GM19238 (cell line): Measurements from ENCODE around the gene RTP5.
"Not testable (repeated sequence)": the region's sequence is repeated elsewhere in the genome, so short reads cannot be mapped to it uniquely, and the experiment has no call there.

Source experiments
- DNase-seq: peaks from one replicate; pipeline ENCODE4 v3.0.0; 2011; ENCODE audit warnings: low spot score; ENCODE audit not compliant: insufficient read length

Gene RTP5

DNA sequence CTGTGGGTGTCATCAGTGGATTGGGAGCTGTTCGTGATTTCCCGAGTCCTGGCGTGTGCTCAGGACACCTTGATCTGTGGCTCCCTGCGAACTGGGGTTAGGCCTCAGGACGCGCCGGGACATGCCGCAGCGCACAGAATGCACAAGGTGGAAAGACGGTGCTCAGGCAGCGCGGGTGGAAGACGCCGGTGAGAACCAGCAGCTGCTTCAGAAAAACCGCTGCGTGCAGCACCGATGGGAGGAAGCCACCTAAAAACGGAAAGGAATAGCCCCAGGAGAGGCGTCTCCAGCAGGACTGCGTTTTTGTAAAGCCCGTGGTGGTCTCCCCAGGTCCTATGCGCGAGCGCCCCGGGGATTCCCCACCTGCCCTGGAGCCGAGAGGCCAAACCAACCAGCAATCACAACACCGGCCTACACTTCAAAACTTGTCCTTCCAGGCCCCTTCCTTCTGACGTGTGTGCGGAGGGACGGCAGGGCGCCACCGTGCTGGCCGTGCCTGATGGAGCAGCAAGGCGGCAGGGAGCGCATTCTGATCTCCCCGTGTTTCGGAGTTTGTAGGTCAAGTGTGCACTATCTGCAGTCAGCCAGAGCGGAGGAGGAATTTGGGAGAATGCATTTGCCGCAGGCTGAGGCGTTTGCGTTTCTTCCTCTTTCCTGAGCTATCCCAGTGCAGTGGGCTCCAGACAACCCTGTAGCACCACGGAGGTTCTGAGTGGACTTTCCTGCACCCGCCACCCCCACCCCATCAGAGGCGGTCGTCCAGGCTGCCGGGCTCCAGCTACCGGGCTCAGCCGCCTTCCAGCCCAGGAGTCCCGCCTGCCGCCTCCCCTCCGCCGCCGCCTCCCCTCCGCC, 32.2 kb downstream of the RTP5 start:
- no peak for DNase-seq

DNA sequence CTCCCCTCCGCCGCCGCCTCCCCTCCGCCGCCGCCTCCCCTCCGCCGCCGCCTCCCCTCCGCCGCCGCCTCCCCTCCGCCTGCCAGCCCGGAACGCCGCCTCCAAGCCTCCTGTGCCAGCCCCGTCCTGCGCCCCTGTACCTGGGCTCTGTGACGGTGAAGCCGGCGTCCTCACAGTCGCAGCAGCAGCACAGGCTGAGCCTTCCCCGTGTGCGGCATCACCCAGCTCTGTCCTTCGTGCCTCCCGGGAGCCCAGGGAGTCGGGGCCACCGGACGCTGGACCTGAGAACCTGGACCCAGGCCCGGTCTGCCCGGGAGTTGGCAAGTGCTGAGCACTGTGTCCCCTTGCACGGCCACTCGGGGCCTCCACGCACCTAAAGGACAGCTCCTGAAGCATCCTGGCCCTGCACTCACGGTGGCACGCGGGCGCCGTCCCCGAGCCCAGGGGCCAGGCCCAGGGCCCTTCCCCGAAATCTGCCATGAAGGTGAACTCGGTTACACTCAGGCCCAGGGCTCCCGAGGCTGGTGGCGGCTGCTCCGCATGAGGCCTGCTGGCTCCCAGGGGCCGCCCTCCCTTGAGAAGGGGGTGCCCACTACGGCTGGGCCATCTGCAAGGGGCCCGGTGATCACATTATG, 32.9 kb downstream of the RTP5 start:
- DNase-seq, result no peak

DNA sequence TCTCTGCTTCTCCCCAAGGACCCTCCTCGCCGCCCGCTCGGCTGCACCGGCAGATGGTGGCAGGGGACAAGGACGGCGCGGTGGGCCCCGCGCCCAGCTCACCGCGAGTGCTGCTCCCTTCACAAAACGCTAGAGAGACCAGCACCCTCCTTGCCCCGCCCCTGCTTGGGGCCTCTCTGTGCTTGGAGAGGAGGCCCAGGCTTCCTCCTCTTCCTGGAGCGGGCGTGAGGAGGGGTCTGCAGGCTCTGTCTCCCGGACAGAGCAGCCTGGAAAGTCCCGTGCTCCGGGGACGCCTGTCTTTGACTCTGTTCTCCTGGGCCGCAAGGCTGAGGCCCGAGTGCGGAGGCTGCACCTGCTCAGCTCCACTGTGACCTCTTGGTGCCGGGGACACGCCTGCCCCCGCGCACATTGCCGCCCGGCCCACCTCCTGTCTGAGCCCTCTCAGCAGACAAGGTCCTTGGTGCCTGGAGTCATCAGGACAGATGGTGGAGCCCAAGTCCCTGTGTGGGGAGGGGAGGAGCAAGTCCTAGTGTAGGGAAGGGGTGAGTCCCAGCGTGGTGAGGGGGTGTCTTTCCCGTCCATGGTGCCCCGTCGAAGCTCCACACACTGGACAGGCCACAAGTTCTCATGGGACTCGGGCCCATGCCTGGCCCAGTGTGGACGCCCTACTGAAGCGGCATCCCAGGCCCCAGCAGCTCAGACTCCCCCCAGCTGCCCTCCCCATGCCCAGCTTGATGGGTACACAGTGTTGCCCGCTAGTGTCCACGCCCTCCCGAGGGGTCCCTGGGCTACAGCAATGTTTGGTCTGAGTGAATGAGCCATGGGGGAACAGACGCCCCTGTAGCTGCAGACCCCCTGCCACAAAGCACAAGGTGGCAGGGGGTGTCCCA, 33.8 kb downstream of the RTP5 start:
- no peak for DNase-seq

DNA sequence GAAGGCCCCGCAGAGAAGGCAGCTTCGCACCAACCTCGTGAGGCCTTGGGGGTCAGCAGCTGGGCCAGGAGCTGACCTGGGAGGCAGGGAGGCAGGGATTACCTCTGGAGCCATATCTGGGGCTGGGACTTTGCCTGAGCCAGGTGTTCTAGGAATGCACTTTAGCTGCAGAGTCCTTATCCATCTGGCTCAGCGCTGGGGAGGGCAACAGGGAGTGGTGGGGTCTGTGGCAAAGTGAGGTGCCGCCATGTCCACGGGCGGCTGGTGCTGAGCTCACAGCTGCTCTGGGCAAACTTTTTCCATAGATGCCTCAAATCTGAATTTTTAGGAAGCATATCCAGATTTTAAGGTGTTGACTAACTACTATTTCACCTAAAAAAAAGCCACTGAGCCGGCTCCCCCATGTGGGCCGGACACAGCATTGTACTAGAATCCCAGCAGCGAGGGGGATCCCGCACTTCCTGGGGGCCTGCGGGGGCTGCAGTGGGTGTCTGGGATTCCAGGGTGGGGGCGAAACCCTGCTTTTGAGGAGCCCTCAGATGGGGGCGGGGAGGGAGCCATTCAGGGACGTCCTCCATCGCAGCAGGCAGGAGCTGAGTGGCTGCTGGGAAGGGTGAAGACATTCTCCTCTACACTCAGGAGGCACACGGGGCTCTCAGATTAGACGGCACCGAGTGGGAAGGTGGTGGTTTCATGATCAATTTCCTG, 34.6 kb downstream of the RTP5 start:
- no peak for DNase-seq

DNA sequence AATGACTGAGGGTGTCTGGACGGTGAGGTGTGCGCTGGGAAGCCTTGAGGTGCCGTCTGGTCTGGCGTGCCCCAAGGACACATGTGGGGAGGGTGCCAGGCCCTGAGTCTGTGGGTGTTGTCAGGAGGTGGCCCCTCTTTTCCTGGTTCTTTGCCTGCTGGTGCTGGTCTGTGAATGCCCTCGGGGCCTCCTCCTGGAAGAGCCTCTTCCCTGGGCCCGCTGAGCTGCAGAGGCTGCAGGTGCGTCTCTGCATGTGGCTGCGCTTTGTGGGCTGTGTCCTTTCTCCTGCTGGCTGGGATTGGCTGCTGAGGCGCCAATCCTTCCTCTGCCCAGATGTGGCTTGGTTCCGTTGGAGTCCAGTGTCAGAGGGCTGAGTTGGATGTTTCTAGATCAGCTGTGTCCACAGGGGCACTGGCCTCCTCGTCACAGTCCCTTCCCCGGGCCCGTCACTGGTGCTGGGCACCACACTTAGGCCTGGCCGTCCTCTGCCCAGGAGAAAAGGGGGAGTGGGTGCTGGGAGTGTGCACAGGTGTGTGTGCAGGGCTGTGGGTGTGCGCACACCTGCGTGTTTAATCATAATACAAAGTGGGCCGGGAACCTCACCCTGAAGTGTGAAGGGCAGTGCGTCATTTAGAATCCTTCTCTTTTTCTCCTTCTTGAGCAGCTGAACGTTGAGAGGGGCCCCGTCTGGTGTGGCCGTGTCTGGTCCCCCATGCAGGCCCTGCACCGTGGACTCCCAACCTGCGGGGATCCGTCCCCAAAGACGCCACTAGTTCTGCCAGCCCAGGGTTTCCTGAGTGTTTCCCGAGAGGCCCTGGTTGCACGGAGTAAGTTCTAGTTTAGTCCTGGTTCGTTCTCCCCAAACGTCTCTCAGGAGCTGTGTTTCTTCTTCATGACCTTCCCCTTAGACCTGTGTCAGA, 35.5 kb downstream of the RTP5 start:
- no peak for DNase-seq

DNA sequence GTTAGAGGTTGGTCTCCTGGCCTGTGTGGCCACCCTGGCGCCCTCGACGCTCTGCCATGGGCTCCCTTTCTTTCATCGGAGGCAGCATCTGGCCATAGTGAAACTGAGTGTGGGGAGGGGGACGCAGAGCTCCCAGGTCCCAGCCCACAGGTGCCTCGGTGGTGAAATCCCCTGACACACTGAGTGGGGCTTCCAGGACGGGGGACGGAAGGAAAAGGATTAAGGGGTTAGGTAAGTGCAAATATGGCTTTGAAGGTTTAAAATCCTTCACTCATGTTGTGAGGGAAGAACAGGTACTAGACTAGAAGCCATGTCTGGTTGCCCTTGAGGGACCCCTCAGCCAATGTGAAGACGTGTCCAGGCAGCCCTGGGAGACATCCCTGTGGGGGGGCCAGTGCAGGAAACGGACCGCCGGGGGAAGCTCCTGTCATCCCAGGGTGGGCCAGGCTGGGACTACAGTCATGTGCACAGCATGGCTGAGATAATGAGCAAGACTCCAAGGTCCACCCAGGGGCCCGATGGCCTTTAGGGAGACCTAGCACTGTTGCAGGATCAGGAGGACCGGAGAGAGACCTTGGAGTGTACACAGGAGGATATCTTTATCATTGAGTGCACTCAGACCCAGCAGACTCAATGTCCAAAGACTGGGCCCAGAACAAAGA, 36.3 kb downstream of the RTP5 start:
- no peak for DNase-seq

DNA sequence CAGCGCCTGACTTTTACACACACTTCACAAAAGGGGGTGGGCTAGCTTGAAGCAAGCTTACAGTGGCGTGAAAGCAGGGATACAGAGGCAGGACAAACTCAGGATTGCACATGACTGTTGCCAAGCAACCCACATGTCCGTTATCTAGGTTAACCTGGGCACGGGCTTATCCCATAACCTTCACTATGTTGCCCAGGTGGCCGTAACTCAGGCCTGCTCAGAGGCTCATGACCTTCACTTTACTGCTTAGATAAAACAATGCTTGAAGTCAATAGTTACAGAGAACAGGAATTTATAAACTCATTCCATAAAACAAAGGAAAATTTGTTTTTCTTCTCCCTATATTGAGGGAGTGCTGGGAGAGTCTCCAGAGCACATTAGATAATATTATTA, 36.8 kb downstream of the RTP5 start:
- not testable (repeated sequence) for DNase-seq

DNA sequence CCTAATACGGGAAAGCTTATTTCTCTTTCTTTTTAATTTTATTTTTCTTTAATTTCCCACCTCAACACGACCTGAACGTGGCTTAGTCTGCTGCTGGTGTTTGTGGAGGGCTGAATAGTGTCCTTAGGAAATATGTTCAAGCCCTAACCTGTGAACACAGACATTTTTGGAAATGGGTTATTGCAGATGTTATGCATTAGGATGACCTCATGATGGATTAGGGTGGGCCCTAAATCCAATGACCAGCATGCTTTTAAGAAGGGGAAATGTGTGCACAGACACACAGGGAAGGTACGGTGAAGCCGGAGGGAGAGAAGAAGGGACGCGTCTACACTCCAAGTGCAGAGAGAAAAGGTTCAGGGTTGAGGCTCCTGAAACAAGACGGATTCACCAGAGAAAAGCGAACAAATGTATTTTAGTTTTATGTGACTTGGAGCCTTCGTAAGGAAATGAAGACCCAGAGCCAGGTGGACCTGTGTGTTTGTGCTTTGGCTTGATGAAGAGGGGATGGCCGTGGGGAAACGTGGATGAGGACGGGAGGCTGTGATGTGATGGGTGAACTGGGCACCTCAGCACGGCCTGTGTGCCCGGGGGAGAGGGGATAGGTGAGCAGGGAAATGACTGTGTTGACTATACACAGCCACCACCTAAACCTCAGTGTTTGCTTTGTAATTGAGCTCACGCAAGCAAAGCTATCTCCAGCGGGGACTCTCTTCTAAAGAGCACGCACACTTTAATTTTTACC, 37.5 kb downstream of the RTP5 start:
- no peak for DNase-seq

DNA sequence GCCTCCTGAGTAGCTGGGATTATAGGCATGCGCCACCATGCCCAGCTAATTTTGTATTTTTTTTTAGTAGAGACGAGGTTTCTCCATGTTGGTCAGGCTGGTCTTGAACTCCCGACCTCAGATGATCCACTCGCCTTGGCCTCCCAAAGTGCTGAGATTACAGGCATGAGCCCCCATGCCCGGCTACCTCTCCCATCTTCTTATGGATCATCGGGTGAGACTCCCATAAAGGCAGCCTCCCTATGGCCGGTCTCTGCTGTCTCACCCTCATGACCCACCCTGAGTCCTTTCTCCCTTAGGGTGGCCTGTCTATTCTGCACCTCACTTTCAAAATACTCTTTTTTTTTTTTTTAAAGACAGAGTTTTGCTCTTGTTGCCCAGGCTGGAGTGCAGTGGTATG, 38.3 kb downstream of the RTP5 start:
- DNase-seq, result not testable (repeated sequence)

DNA sequence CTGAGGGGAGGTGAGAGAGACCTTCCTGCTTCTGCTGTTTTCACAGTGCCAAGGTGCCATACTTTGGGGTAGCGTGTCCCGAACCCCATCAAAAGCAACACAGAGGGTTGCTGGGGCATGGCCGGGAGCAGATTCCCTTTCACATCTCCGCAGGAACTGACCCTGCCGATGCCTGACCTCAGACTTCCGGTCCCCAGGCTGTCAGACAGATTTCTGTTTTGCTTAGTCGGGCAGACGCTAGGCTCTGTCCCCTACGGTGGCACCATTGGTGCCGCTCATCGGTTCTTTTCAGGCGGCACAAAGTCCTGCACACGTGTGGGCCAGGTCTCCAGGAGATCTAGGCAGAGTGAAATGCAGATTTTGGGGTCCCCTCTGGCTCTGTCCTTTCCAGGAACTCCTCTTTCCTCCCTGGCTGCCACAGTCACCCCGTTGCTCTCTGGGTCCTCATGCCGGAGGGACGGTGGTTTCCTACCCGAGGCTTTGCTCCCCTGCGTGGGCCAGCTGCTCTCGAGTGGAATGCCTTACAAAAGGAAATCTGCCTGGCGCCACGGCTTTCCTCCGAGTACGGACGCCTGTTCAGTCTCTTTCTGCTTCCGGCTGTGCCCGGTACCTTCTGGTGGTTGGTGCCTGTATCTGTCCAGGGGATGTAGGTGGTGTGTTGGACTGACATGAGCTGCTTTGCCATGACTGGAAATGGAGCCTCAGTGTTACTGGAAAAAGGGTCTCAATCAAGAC, 39.3 kb downstream of the RTP5 start:
- no peak for DNase-seq

DNA sequence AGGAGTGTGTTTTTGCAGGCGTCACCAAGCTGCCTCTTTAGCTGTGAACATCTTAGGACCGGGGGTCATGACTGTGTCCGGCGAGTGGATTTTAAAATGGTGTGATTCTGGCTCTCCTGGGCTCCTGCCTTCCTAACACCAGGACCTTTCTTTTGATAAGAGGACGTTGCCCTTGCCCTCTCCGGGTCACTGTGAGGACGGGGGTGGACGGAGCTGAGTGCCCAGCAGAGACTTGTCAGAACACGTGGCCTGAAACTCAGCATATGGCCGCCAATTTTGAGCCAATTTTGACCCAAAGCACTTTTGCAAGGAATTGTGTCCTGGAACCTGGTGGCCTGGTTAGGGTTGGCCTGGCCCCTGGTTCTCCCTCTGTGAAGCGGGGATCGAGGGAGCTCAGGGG, 40.2 kb downstream of the RTP5 start:
- no peak for DNase-seq

DNA sequence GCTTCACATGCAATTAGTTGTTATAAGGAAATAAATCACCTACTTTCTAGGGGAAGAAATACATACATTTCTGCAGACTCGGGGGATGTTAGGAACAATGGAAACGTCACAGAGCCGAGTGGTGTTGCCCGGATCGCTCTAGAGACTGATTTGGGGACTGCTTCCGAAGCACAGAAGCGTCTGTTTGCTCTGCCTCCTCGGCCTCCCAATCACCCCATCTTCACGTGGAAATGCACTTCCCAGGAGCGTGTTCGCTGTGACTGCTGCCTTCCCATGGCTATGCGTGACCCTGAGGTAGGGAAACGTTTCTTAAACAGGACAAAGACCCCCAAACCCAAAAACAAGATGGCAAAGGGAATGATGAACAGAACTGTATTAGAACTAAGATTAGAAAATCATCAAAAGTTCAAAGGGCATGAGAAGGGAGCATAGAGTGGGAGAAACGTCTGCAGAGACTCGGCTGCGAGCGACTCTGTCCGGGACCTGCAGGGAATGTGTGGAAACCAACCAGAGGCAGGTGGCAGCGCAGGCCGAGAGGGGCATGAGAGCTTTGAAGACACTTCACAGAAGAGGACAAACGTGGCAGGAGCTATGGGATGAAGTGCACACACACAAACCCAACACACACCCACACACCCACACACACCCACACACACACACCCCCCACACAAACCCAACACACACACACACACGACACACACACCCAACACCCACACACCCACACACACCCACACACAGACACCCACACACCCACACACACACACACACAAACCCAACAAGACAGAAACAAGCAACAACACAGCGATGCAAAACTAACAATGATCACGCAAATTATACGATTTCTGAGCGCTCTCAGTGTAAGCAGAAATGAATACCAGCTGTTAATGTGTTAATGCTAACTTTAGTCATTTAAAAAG, 41.3 kb downstream of the RTP5 start:
- no peak for DNase-seq

DNA sequence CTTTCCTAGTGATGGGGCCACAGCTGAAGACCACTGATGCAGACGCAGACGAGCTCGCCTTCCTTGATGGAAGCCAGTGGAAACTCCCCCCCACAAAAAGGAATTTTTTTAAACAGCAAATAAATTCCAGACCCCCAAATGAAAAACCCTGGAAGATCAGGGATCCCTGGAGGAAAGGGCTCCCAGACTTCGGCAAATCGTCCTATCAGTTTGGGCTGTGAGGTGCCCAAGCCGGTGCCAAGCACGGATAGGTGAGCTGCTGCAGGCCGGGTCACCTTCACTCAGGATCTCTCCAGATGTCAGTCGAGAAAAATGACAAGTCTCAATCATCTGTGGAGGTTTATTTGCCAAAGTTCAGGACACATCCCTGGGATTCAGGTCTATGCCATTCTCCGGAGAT, 42.0 kb downstream of the RTP5 start:
- no peak for DNase-seq

DNA sequence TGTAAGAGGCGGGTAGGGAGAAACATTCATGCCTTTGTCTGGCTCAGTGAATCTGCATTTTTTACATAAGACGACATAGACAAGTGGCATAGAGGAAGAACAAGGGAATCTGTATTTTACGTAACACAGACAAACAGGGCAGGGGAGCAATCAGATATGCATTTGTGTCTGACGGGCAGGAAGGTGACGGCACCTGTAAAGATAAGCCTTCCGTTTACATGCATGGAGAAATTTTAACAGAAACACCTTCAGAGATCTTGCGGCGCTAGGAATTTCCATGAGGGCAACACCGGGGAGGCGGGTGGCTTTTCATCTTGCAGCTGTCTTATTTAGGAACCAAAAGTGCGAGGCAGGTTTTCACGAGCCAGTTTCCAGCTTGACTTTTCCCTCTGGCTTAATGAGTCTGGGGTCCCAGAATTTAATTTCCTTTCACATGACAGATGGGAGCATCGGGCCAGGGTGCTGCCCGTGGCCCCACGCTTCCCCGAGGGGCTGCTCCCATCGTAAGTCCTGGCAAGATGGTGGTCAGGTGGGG, 42.6 kb downstream of the RTP5 start:
- no peak for DNase-seq

DNA sequence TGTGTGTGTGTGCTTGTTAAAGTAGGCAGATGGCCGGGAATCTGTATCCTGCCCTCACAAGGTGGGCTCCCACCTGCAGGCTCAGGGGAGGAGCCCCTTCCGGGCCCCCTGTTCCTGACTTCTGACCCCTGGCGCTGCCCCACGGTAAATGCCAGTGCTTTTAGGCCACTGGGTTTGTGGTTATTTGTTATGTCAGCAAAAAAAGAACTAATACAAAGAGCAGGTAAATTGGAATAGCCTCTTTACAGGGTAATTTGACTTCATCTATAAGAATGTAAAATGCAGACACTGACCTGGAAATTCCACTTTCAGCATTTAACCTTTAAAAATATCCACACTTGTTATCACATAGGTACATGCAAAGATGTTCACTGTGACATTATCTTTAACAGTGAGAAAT, 44.2 kb downstream of the RTP5 start:
- no peak for DNase-seq

DNA sequence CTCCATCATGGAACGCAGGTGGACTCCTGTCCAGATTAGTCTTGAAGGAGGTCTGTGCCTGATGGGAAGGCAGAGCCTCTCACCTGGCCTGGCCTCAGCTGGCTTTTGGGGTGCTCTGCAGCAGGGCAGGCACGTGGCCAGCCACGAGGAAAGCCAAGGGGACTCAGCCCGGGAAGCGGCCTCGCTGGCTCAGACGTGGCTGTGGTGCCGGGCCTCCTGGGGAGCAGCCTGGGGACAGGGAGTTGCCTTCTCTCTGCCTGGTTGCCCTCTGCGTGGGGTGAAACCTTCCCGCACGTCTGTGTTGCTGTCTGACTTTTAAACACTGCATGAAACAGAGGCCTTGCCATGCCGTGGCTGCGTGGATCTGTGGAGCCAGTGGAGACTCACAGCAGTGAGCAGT, 45.0 kb downstream of the RTP5 start:
- DNase-seq, result no peak

DNA sequence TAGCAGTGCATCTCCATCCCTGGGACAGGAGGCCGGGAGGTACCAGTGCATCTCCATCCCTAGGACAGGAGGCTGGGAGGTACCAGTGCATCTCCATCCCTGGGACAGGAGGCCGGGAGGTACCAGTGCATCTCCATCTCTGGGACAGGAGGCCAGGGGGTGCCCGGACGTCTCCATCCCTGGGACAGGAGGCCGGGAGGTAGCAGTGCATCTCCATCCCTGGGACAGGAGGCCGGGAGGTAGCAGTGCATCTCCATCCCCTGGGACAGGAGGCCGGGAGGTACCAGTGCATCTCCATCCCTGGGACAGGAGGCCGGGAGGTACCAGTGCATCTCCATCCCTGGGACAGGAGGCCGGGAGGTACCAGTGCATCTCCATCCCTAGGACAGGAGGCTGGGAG, 52.1 kb downstream of the RTP5 start:
- not testable (repeated sequence) for DNase-seq
